Left lung (tissue), 10 donors: ENCODE data around the gene PLEKHD1. TPM values are rescaled to one million over a fixed set of nuclear protein-coding genes. Genes with fewer than 3 reads are reported as not detected.
"Not testable (repeated sequence)": the region's sequence is repeated elsewhere in the genome, so short reads cannot be mapped to it uniquely, and the experiment has no call there.

Experiments
- ATAC-seq: fragments of 200-7000 bp; cut with Tn5 transposase; one replicate; pipeline ENCODE4 v1.9.1; 2020; ENCODE audit warnings: moderate library complexity
- DNase-seq, 4 donors: peaks; one replicate each; pipeline ENCODE4 v3.0.0-alpha.2; 2013 to 2020
- H3K27ac ChIP-seq, 2 donors: fragments of 200-600 bp; sonication (generic) in 1 of 2; one replicate each; pipeline versions ENCODE4 v1.5.0 to v1.8.0; 2020 to 2021
- H3K27me3 ChIP-seq, 2 donors: fragments of 200-600 bp; sonication (generic) in 1 of 2; one replicate each; pipeline versions ENCODE4 v1.5.0 to v1.8.0; 2020 to 2021
- H3K36me3 ChIP-seq, 2 donors: fragments of 200-600 bp; sonication (generic) in 1 of 2; one replicate each; pipeline versions ENCODE4 v1.5.0 to v1.8.0; 2020 to 2021
- H3K4me1 ChIP-seq, 2 donors: fragments of 200-600 bp; one replicate each; pipeline ENCODE4 v1.8.0; 2021
- H3K4me3 ChIP-seq, 2 donors: fragments of 200-600 bp; sonication (generic) in 1 of 2; one replicate each; pipeline versions ENCODE4 v1.5.0 to v1.8.0; 2020 to 2021; ENCODE audit warnings: mild to moderate bottlenecking in 1 of 2
- H3K9me3 ChIP-seq, 2 donors: fragments of 200-600 bp; sonication (generic) in 1 of 2; one replicate each; pipeline versions ENCODE4 v1.5.0 to v1.8.0; 2020 to 2021
- CTCF ChIP-seq, 2 donors: fragments of 200-600 bp; sonication (generic) in 1 of 2; IDR thresholded peaks; one replicate each; pipeline versions ENCODE4 v1.5.0 to v1.8.0; 2021; ENCODE audit warnings: antibody characterized with exemption in 2 of 2
- intact Hi-C, 2 donors: fragments of 100-400 bp; cut with DNase I; formaldehyde crosslinking; loops; one replicate each; pipeline versions ENCODE4 v1.11.2 to v1.14.2; 2022
- polyA plus RNA-seq, 6 donors: library from polyadenylated mRNA; unstranded; fragments of 120-200 nt; gene quantifications; one replicate each; pipeline ENCODE4 v1.2.1, GENCODE V29; 2013; ENCODE audit not compliant: insufficient read length in 6 of 6
- total RNA-seq, 2 donors: library from RNA; stranded (reverse); fragmentation: NEBNext Ultra II Directional; extraction: Animal tissue kit (Norgen Biotek cat#: 25700); gene quantifications; one replicate each; pipeline ENCODE4 v1.2.1, GENCODE V29; 2021
- donor health status: DM: no; HTN: yes; CAD: no.
- donor health status: DM: no; HTN: no; CAD: no.

Gene PLEKHD1
- total and polyA plus RNA-seq, 8 donors = 0.11 to 0.61 (median 0.18) TPM

- DNase-seq (no peak), ATAC-seq (no peak)
- Histone ChIP-seq H3K4me3 (no peak overlapping the region), H3K36me3 (no peaks in the 10 kb centered on the region), H3K27me3 (peaks cover 0 to 6% of the 10 kb centered on the region in 2 donors), H3K27ac (no peak overlapping the region), H3K4me1 (no peaks in the 10 kb centered on the region), H3K9me3 (no peaks in the 10 kb centered on the region)
- intact Hi-C loops = no loop called here
- no peak for TF ChIP-seq CTCF (IDR thresholded peaks at IDR 0.05)
Measured at GRCh38 chr14:69493038-69493437, 8.5 kb downstream of the PLEKHD1 start.

GRCh38 chr14:69493791-69494190 lies 9.3 kb downstream of the PLEKHD1 start:
- TF ChIP-seq CTCF (IDR thresholded peaks at IDR 0.05) = no peak
- Histone ChIP-seq H3K4me1 (no peaks in the 10 kb centered on the region), H3K36me3 (no peaks in the 10 kb centered on the region), H3K9me3 (no peaks in the 10 kb centered on the region), H3K4me3 (no peak overlapping the region), H3K27me3 (no peaks in the 10 kb centered on the region), H3K27ac (no peak overlapping the region)
- ATAC-seq (no peak), DNase-seq (no peak)
- intact Hi-C loops = no loop called here

GRCh38 chr14:69495341-69495921 lies 10.9 kb downstream of the PLEKHD1 start:
- no peak for ATAC-seq
- Histone ChIP-seq H3K4me1 (no peaks in the 10 kb centered on the region), H3K4me3 (no peak overlapping the region), H3K27me3 (no peaks in the 10 kb centered on the region), H3K9me3 (no peaks in the 10 kb centered on the region), H3K27ac (no peak overlapping the region), H3K36me3 (no peaks in the 10 kb centered on the region)
- no peak for DNase-seq
- TF ChIP-seq CTCF (IDR thresholded peaks at IDR 0.05) = no peak
- intact Hi-C loops = no loop called here

- DNase-seq, H3K27ac ChIP-seq, H3K36me3 ChIP-seq, H3K27me3 ChIP-seq, H3K4me1 ChIP-seq, intact Hi-C loops, H3K9me3 ChIP-seq, ATAC-seq, H3K4me3 ChIP-seq: not testable (repeated sequence)
Measured at GRCh38 chr14:69497866-69498265, 13.3 kb downstream of the PLEKHD1 start.

GRCh38 chr14:69498286-69498685 lies 13.8 kb downstream of the PLEKHD1 start:
- ATAC-seq, H3K4me3 ChIP-seq, DNase-seq, H3K36me3 ChIP-seq, H3K4me1 ChIP-seq, intact Hi-C loops, H3K27me3 ChIP-seq, H3K9me3 ChIP-seq, H3K27ac ChIP-seq: not testable (repeated sequence)

GRCh38 chr14:69499436-69499835 lies 14.9 kb downstream of the PLEKHD1 start:
- H3K9me3 ChIP-seq = no peaks in the 10 kb centered on the region
- ATAC-seq (no peak), DNase-seq (no peak)
- no peaks in the 10 kb centered on the region for H3K27me3 ChIP-seq
- no peaks in the 10 kb centered on the region for H3K4me1 ChIP-seq
- no peak overlapping the region for H3K4me3 ChIP-seq
- no peaks in the 10 kb centered on the region for H3K36me3 ChIP-seq
- H3K27ac ChIP-seq = no peak overlapping the region
- intact Hi-C loops = no loop called here
- no peak for TF ChIP-seq CTCF (IDR thresholded peaks at IDR 0.05)
